ENCODE data around the gene OLIG2.

OLIG2 gene

DNA sequence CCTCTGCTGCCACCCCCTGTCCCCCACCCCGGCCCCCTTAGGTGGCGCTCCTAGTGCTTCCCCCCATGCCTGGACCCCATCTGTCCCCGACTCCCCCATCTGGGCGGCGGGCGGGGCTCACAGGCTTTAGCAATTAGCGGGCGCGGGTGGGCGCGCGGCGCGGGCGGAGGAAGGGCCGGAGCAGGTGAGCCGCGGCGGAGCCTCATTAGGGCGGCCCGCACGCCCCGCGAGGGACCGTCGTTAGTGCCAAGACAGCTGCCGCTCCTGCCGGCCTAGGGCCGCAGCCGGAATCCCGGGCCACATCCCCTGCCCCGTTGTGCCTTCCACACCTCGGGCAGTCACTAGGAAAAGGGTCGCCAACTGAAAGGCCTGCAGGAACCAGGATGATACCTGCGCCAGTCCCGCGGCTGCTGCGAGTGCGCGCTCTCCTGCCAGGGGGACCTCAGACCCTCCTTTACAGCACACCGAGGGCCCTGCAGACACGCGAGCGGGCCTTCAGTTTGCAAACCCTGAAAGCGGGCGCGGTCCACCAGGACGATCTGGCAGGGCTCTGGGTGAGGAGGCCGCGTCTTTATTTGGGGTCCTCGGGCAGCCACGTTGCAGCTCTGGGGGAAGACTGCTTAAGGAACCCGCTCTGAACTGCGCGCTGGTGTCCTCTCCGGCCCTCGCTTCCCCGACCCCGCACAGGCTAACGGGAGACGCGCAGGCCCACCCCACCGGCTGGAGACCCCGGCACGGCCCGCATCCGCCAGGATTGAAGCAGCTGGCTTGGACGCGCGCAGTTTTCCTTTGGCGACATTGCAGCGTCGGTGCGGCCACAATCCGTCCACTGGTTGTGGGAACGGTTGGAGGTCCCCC is 7.6 kb downstream of the OLIG2 start:
- DNase-seq (ENCODE audit: low read depth in 2 of 2): no peak

DNA sequence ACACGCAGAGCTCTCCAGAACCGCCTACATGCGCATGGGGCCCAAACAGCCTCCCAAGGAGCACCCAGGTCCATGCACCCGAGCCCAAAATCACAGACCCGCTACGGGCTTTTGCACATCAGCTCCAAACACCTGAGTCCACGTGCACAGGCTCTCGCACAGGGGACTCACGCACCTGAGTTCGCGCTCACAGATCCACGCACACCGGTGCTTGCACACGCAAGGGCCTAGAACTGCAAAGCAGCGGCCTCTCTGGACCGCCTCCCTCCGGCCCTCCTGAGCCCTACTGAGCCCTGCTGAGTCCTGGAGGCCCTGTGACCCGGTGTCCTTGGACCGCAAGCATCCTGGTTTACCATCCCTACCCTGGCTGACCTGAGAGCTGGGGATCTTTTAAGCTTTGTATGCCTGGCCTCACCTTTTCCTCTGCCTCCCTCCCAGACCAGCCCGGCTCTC is 8.3 kb downstream of the OLIG2 start:
- DNase-seq (ENCODE audit: low read depth in 2 of 2): no peak

DNA sequence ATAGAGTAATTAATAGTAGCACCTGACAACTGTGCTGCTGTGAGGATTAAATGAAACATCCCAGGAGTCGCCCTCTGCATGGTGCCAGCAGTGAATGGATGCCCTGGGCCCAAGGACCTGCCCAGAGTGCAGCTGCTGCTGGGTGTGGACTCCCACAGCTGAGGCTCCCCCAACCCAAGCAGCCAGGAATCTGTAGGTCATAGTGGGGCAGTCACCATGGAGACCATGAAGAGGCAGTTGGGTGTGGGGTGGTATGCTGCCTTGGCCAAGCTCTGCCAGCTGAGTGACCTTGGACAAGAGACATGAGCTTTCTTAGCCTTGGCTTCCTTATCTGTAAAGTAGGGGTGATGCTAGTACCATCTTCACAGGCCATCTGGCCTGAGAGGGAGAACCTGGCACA is 9.4 kb downstream of the OLIG2 start:
- DNase-seq (ENCODE audit: low read depth in 2 of 2): no peak

DNA sequence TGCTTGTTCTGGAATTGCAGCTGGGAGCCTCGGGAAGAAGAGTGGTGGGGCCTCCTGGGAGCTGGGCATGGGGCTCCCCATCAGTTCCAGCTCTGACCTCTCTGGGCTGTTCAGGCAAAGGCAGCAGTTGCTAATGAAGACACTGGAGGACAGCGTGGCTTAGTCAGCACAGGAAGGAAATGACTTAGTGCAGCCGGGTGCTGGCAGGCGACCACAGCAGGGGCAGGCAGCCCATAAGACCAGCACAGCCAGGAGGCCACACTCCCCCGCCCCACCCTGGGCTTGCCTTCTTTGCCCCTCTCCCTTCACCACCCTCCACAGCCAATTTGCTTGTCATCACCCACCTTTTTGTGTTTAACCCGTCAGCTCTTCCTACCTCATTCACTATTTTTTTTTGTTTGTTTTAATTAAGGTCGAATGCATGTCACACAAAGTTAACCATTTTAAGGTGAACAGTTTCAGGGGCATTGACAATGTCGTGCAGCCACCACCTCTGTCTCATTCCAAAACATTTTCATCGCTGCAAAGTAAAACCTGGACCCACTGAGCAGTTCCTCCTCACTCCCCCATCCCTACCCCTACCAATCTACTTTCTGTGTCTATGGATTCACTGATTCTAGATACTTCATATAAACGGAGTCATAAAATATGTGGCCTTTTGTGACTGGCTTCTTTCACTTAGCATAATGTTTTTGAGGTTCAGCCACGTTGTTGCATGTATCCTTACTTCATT is 10.9 kb downstream of the OLIG2 start:
- peak in 1 of 2 donors; percentile 10 for DNase-seq (ENCODE audit: low read depth in 2 of 2)

DNA sequence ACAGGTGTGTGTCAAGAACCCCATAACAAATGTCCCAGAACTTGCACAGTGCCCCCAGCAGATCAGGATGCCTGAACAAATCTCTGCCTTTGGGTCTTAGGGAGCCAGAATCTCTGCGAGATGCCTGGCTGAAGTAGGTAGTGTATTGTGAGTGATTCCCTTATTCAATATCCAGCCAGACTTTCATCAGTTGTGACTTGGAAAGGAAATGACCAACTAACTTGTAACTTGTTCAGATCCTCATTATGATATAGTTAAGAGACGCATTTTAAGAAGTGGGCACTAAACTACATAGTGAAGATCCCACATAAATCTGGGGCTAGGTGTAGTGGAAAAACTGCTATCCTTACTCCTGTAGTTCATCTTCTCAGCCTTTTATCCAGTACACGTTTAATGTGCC is 11.8 kb downstream of the OLIG2 start:
- DNase-seq (ENCODE audit: low read depth in 2 of 2): no peak

DNA sequence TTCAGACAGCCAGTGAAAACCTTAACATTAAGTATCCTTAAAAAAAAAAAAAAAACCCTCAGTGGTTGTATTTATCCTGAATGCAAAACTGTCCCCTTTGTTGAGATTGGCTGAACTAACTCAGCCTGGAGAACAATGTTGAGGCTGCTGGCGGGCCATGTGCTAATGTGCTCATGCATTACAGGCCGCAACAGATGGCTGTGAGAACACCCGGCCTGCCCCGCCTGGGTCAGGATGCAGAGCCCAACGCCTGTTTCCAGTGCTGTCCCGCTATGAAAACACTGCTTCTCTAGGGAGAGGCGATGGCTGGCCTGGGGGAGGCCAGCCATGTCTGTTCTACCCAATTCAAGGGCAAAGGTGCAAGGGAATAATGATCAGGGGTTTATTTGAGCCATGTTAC is 13.8 kb downstream of the OLIG2 start:
- DNase-seq (ENCODE audit: low read depth in 2 of 2): no peak

DNA sequence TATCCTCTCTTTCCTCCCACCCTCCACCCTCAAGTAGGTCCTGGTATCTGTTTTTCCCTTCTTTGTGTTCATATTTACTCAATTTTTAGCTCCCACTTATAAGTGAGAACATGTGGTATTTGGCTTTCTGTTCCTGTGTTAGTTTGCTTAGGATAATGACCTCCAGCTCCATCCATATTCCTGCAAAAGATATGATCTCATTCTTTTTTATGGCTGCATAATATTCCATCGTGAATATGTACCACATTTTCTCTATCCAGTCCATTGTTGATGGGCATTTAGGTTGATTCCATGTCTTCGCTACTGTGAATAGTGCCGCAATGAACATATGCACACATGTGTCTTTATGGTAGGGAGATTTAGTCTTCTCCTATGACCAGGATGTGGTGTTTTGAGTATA is 14.5 kb downstream of the OLIG2 start:
- no peak for DNase-seq (ENCODE audit: low read depth in 2 of 2)

DNA sequence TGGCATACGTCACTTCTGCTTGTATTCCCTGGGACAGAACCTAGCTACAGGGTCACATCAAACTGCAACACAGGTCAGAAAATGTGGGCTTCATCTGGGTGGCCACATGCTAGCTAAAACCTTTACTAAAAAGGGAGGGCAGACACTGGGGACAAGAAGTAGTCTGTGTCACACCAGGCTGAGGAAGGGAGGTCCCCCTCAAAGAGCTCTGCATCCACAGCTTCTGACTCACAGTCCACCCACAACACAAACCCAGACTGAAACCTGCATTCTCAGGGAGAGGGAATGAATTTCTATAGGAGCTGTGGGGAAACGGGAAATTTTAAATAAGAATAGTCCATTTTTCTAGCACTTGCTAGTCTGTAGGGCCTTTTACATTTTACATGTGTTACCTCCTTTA is 16.2 kb downstream of the OLIG2 start:
- no peak for DNase-seq (ENCODE audit: low read depth in 2 of 2)

DNA sequence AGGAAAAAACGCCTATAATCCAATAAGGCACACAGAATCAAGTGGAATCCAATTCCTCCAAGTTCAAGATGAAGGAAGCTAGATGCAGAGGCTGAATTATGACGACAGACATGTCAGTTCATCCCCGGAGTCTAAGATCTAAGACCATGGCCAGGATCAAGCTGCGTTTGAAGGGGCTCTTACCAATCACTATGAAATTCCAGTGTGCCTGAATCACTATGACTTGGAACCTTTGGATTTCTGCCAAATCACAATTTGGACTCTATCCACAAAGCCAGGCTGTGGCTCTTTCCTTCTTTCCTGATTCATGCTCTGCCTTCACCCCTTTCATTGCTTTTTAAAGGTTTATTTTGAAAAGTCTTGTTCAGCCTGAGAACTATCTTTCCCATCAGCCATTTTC is 17.1 kb downstream of the OLIG2 start:
- no peak for DNase-seq (ENCODE audit: low read depth in 2 of 2)

DNA sequence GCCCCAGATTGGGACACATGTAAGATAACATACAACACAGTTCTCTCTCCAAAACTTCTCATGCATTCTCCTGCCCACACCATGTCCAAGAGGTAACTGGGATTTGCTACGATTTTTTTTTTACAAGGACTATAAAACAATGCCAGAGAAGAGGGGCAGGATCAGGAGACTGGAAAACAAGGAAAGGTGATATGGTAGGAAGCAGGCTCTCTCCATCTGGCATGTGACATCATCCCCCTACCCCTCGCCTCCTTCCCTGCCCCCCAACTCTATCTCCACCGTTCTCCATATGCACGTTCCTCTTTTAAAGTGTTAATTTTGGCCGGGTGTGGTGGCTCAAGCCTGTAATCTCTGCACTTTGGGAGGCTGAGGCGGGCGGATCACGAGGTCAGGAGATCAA is 20.7 kb downstream of the OLIG2 start:
- no peak for DNase-seq (ENCODE audit: low read depth in 2 of 2)

DNA sequence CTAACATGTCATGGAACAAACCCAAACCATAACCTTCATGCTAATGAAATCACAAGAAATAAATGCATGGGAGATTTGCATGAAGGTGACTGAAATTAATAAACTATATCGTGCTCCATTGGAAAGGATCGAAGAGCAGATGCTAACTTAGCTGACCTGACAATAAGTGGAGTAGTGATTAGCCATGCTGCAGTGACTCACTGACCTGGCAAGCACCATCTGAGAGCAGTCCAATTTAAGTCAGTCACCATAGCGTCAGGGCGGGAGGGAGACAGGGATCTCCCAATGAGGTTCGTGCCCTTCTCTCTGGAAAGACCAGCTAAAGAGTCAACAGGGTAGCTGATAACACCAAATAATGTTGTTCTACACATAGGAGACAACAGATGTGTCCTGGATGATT is 21.5 kb downstream of the OLIG2 start:
- DNase-seq (ENCODE audit: low read depth in 2 of 2): no peak

DNA sequence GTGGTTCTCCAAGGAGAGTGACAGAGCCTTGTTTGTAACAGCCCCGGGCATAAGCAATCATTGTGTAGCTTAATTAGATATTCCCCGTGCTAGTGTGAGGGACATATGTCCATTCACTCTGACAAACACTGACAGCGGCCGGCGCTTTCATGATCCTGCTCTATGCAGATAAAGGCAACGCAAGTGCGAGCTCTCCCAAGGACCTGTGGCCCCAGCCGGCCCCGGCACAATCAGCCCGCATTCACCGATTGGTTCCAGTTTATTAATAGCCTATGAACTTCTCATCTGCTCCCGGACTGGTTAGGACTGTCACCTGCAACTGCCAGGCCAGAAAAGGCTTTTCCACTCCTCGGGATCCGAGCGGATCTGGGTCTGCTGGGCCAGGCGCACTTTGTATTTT is 26.2 kb downstream of the OLIG2 start:
- no peak for DNase-seq (ENCODE audit: low read depth in 2 of 2)

DNA sequence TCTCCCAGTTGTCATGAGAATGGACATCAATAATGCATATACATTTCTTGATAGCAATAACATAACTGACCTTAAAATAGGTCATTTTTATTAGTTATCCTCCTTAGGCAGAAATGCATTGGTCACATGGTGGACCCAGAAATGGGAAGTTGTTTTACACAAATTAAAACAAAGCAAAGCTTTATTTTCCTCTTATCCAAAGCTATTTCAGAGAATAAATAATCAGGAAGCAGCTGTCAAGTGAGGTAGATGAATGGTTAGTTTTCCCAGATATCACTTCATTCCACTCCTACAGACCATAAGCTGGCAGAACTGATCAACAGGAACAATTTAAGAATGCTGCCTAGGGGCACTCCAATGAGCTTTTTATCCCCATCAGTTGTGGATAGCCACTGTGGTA is 28.2 kb downstream of the OLIG2 start:
- DNase-seq (ENCODE audit: low read depth in 2 of 2): no peak

DNA sequence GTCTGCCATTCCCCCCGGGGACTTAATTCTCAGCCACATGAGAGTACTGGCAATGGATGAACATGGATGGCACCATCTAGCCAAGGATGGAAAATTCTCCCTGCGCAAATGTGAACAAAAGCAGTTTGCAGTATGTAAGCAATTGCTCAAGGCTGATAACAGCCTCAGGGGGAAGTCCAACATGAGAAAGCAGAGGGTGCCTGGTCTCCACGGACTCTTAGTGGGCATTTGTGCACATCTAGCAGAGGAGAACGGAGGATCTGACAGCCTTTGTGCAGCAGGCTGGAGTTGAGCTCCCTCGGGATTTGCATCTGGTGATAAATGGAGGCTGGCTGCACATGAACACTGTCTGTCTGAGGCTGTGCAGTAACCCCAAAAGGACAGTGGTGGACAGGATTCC is 30.3 kb downstream of the OLIG2 start:
- DNase-seq (ENCODE audit: low read depth in 2 of 2): no peak

DNA sequence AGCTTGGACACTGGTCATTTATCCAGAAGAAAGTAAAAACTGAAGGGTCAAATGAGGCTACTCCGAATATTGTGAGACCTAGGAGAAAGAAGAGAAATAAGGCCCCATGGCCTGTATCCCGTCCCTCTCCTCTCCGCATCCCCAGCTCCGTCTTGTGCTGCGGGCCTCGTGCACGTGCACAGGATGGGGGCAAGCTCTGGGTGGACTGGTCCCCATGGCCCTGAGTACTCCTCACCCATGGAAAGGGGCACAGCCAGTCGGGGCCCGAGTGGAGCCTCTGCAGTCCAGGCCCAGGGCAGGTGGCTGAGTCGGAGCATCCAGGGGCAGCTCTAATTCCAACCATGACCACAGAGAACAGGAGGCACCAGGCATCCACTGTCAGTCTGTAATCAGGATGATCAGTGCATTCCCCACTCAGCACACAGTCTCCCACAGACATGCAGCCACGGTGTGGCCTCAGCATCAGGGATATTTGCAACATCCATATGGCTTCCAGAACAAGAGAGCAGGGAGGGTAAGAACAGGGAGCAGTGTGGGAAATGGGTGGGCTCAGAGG is 31.7 kb downstream of the OLIG2 start:
- no peak for DNase-seq (ENCODE audit: low read depth in 2 of 2)

DNA sequence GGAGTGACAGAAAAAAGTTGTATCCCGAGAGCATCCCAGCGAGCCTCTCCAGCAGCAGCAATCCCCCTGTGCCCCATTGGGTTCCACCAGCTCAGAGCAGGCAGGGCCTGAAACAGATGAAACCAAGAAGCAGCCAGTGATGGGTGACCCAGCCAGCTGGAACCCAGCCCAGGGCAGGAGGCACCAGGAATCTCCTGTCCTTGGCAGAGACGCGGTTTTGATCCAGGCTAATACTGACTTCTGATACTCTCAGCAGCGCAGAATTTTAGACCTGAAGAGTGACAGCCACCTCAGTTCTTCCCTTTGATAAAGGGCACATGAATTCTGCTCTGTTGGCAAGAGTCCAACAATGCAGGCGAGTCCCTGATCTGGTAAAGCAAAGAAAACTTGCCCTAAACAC is 32.8 kb downstream of the OLIG2 start:
- DNase-seq (ENCODE audit: low read depth in 2 of 2): no peak

DNA sequence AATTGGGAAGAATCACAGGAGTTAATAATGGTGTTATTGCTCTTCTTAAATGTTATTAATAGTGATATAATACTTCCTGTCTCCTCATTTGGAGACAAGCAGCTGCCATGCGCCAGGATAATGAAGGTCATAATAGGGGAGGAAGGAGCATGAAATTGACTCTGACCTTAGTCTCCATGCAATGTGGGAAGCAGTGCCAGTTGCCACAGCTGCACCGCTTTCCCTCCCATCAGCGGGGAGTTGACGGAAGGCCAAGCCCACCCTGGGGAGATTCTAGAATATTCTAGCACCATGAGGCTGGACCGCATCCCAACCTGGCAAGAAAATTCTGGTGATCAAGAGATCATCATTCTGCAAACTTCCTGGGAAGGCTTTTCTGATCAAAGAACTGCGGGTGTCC is 33.2 kb downstream of the OLIG2 start:
- no peak for DNase-seq (ENCODE audit: low read depth in 2 of 2)

DNA sequence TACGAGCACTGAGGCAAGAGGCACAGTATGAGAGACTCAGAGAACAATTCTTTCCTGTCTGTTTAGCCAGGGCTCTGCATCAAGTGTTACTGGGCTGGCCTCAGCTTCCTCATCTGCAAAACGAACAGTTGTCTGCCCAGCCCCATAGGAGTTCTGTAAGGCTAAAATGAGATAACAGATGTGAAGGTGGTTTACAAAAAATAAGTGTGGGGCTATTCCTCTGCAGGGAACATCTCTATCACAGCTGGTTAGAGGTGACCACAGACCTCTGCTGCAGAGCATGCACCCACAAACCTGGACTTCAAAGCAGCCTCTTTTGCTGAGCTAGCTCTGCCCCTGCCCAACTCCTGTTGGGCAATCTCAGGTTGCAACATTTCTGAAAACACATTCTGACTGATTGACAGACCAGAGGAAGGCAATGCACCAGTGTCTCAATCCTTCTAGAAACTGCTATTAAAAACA is 33.7 kb downstream of the OLIG2 start:
- no peak for DNase-seq (ENCODE audit: low read depth in 2 of 2)

DNA sequence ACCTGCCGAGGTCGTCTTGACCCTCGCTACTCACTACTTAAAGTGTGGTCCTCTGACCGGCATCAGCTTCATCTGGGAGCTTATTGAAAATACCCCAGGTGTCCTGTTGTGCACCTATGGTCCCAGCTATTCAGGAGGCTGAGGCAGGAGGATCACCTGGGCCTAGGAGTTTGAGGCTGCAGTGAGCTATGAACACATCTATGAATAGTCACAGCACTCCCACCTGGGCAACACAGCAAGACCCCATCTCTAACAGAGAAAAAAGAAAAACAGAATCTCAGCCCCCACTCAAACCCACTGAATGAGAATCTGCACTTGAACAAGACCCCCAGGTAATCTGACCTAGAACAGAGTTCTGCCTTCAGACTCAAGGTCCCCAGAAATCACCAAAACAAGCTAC is 35.5 kb downstream of the OLIG2 start:
- DNase-seq (ENCODE audit: low read depth in 2 of 2): no peak

DNA sequence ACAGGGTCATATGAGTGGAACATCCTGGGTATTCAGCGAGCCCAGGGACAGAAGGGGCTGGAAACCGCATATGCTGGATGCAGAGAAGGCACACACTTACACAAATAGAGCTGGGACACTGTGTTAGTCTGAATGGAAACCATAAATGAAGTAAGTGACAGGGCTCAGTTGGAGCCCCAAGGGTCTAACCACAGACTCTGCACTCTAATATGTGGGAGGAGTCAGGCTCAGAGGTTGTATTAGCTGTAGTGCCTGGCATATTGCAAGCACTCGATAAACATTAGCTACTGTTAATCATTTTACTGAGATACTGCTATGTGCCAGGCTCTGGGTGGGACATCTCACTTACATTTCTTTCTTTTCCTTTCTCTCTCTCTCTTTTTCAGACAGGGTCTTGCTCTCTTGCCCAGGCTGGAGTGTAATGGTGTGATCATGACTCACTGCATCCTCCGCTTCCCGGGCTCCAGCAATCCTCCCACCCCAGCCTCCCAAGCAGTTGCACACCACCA is 37.7 kb downstream of the OLIG2 start:
- no peak for DNase-seq (ENCODE audit: low read depth in 2 of 2)

DNA sequence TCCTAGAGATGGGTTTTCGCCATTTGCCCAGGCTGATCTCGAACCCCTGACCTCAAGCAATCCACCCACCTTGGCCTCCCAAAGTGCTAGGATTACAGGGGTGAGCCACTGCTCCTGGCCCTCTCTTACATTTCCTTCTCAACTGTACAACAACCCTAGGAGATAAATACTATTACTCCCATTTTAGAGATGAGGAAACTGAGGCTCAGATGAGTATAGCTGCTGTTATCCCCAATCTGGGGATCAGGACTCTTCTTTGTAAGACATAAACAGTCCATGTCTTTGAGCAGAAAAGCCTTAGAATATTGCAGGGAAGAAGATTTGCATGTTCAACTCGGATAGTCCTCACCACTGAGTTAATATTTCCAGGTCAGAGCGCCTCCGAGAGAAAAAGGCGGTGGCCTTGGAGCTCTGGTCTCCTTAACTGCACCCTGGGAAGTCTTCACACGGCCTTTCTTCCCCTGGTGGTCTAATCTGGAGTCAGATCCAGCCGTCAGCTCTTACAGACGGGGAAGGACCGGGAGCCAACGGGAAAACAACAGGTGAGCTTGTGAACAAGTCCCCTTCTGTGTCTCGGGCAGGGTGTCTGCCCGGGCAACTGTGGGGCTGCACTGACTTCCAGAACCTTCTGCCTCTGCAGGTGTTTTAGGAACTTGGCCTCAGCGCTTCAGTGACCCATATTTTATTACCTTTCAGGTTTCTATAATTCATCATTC is 38.3 kb downstream of the OLIG2 start:
- no peak for DNase-seq (ENCODE audit: low read depth in 2 of 2)
